Right ventricle myocardium superior (tissue), 1 donor: ENCODE results near the gene GRIK1. TPM values are rescaled to one million over a fixed set of nuclear protein-coding genes. Genes with fewer than 3 reads are reported as not detected.
A peak's percentile ranks its signal among the peaks of the same experiment; 100 is the strongest.

Experiments
- ATAC-seq: fragments of 200-7000 bp; cut with Tn5 transposase; one replicate; pipeline ENCODE4 v1.9.1; 2020; ENCODE audit warnings: mild to moderate bottlenecking; ENCODE audit not compliant: poor library complexity
- DNase-seq: peaks from one replicate; pipeline ENCODE4 v3.0.0-alpha.2; 2020
- intact Hi-C: fragments of 100-400 bp; cut with DNase I; formaldehyde crosslinking; loops from one replicate; pipeline ENCODE4 v1.11.2; 2022
- total RNA-seq: library from RNA; stranded (reverse); fragmentation: NEBNext Ultra II Directional; extraction: Animal tissue kit (Norgen Biotek cat#: 25700); gene quantifications from one replicate; pipeline ENCODE4 v1.2.1, GENCODE V29; 2021
- donor health status: DM: no; HTN: yes; CAD: no; lungs with severe emphysema.

GRIK1 gene
- total RNA-seq, 1 donor from 2014 or later: not detected

GRCh38 chr21:29748391-29749167 is 191.2 kb downstream of the GRIK1 start:
- no peak for DNase-seq
- intact Hi-C loops: no loop called here
- ATAC-seq: no peak

GRCh38 chr21:29741761-29742160 is 198.0 kb downstream of the GRIK1 start:
- intact Hi-C loops: no loop called here
- ATAC-seq (no peak), DNase-seq (no peak)

GRCh38 chr21:29739176-29739575 is 200.6 kb downstream of the GRIK1 start:
- ATAC-seq (no peak), DNase-seq (no peak)
- intact Hi-C loops: no loop called here

GRCh38 chr21:29738730-29739129 is 201.1 kb downstream of the GRIK1 start:
- DNase-seq: no peak
- no peak for ATAC-seq
- intact Hi-C loops: no loop called here

- ATAC-seq: peak; percentile 34
- DNase-seq: no peak
- intact Hi-C loops: no loop called here
Measured at GRCh38 chr21:29737186-29737585, 202.6 kb downstream of the GRIK1 start.

- ATAC-seq (no peak), DNase-seq (no peak)
- intact Hi-C loops: no loop called here
Measured at GRCh38 chr21:29730281-29730680, 209.5 kb downstream of the GRIK1 start.

- intact Hi-C loops: no loop called here
- ATAC-seq: no peak
- DNase-seq: no peak
Measured at GRCh38 chr21:29726044-29726443, 213.8 kb downstream of the GRIK1 start.

- no peak for ATAC-seq
- no peak for DNase-seq
- intact Hi-C loops: no loop called here
Measured at GRCh38 chr21:29725025-29725736, 214.6 kb downstream of the GRIK1 start.

- DNase-seq: no peak
- no peak for ATAC-seq
- intact Hi-C loops: no loop called here
Measured at GRCh38 chr21:29721964-29722363, 217.8 kb downstream of the GRIK1 start.

- no peak for ATAC-seq
- no peak for DNase-seq
- intact Hi-C loops: no loop called here
Measured at GRCh38 chr21:29721221-29721620, 218.6 kb downstream of the GRIK1 start.

GRCh38 chr21:29719521-29719920 is 220.3 kb downstream of the GRIK1 start:
- intact Hi-C loops: no loop called here
- no peak for DNase-seq
- ATAC-seq: no peak

- intact Hi-C loops: no loop called here
- DNase-seq (no peak), ATAC-seq (no peak)
Measured at GRCh38 chr21:29718081-29718815, 221.5 kb downstream of the GRIK1 start.

GRCh38 chr21:29717659-29718058 is 222.1 kb downstream of the GRIK1 start:
- ATAC-seq (no peak), DNase-seq (no peak)
- intact Hi-C loops: no loop called here

- DNase-seq (no peak), ATAC-seq (no peak)
- intact Hi-C loops: no loop called here
Measured at GRCh38 chr21:29716753-29717152, 223.0 kb downstream of the GRIK1 start.

GRCh38 chr21:29715089-29715488 is 224.7 kb downstream of the GRIK1 start:
- DNase-seq (no peak), ATAC-seq (no peak)
- intact Hi-C loops: no loop called here

GRCh38 chr21:29712818-29713217 is 227.0 kb downstream of the GRIK1 start:
- no peak for ATAC-seq
- DNase-seq: no peak
- intact Hi-C loops: no loop called here

GRCh38 chr21:29711236-29711635 is 228.6 kb downstream of the GRIK1 start:
- intact Hi-C loops: no loop called here
- ATAC-seq: no peak
- DNase-seq: no peak

GRCh38 chr21:29710498-29710897 is 229.3 kb downstream of the GRIK1 start:
- intact Hi-C loops: no loop called here
- ATAC-seq (no peak), DNase-seq (no peak)

- ATAC-seq: no peak
- no peak for DNase-seq
- intact Hi-C loops: no loop called here
Measured at GRCh38 chr21:29708401-29708800, 231.4 kb downstream of the GRIK1 start.

- no peak for ATAC-seq
- no peak for DNase-seq
- intact Hi-C loops: no loop called here
Measured at GRCh38 chr21:29704719-29705118, 235.1 kb downstream of the GRIK1 start.
